Activated CD8-positive, alpha-beta memory T cell treated with anti-CD3 and anti-CD28 coated beads, Interleukin-2, amount 50 U/mL, for 4 hours (primary cell): ENCODE results near the gene DCP1A.
"Not testable (repeated sequence)": the region's sequence is repeated elsewhere in the genome, so short reads cannot be mapped to it uniquely, and the experiment has no call there.

Experiments
- DNase-seq: peaks from one replicate; pipeline ENCODE4 v3.0.0-alpha.2; 2020

Gene DCP1A

DNA sequence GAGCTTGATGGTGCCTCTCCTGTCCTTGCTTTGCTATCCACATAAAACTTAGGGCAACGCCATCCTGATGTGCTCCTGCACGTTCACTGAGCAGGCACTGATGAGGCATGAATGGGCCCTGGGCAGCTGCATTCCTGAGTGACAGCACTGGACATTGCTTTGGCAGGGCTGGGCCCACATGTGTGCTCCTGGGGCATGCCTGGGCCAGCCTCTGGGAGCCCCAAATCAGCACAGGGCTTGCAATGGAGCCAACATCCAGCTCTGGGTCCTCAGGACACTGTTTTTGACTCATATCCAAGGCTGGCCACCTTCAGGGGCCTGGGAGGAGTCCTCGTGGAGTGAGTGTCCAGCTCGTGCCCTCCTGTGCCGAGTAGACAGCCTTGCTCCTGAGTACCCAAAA, 85.6 kb downstream of the DCP1A start:
- DNase-seq: no peak

DNA sequence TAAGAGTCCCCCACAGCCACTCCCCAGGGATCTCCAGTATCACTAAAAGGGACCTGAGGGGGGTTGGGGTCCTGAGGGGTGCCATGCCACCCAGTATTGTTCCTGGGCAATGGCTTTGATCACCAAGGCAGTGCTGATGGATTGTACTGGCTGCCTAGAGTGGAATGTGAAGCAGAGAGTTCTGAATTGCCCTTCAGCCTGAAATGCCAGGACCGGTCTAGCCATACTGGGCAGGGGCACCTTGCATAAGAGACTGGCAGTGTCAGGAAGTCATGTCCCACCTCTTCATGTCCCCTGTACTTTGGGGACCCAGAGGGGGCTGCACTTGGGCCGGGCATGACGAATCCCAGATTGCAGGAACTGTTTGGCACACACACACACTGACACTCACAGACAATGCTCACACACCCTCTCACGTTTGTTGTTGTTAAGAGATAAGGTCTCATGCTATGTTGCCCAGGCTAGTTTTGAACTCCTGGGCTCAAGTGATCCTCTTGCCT, 87.0 kb downstream of the DCP1A start:
- no peak for DNase-seq

DNA sequence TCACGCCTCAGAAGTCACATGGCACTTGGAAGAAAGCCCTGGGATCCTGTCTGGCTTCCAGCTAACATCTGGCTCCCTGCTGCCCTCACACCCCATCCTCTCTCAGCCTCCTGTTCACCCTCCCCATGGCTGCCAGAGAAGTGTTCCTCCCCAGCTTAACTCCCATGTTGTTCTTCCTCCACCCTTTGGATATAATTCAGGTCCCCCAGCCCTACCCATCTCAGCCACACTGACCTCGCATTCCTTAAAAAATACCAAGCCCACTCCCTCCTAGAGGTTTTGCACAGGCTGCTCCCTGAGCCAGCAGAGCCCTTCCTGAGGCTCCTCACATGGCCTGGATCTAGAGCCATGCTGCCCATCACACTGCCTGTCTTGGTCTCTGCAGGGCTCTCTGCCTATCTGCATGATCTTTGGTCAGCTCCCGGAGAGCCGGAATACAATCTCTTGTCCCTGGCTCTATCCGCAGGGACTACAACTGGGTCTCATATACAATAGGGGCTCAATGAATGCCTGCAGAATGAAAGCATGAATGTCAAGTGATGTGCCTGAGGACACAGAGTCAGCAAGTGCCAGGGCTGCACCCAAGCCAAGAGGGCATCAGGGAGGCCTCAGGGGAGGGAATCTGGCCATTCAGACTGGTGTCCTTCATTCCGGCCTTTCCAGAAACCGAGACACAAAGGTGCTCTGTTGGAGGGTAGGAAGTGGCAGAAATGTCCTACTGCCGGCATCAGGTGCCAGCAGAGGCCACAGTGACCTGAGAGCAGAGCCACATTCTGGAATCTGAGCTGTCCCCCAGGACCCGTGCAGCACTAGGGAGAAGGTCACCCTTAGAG, 87.7 kb downstream of the DCP1A start:
- no peak for DNase-seq

DNA sequence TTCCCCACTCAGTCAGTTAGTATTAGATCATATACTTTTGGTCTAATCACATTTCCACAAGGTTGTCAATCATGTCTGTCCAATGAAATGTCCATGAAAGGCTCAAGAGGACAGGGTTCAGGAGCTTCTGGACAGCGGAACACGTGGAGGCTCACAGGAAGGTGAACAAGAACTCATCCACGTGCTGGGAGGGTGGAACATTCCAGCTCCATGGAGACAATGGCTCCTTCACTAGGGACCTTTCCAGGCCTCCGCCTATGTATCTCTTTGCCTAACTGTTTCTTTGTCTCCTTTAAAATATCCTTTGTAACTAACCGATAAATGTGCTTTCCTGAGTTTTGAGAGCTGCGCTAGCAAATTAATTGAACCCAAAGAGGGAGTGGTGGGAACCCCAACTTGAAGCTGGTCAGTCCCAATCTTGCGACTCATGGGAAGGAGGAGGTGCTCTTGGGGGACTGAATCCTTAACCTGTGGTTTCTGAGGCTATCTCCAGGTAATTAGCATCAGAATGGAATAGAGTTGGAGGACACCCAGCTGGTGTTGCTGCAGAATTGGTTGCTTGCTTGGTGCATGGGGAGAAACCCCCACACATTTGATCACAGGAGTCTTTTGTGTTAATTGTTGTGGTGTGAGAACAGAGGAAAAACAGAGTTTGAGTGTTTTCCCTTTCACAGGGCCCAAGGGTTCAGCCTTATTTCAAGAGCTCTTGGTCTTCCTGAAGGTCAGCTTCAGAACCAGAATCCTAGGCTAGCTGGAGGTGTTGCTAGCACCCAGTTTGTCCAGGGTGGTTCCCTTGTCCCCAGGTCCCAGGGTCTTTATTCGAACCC, 88.5 kb downstream of the DCP1A start:
- no peak for DNase-seq

DNA sequence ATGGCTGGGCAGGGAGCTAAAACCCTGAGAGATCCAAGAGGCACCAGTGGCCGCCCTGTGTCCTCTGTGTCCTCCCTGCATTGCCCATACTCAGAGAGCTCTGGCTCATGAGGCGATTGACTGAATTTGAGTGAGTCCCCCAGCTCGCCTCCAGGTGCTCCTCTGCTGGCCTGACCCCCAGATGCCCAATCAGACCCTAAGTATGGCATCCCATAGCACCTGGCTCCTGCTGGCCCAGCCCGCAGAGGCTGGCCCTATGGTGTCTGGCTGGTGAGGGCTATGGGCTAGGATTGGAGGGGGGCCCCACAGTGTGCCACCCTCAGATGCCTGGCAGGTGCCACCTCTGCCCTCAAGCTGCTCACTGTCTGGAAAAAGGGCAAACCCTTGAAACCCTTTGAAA, 89.9 kb downstream of the DCP1A start:
- no peak for DNase-seq

DNA sequence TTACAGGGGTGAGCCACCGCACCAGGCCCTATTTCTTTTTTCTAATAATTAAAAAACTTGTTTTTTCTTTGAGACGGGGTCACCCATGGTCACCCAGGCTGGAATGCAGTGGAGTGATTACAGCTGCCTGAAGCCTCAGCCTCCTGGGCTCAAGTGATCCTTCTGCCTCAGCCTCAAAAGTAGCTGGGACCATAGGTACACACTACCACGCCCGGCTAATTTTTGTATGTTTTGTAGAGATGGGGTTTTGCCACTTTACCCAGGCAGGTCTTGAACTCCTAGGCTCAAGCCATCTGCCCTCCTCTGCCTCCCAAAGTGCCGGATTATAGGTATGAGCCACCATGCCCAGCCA, 90.7 kb downstream of the DCP1A start:
- no peak for DNase-seq

DNA sequence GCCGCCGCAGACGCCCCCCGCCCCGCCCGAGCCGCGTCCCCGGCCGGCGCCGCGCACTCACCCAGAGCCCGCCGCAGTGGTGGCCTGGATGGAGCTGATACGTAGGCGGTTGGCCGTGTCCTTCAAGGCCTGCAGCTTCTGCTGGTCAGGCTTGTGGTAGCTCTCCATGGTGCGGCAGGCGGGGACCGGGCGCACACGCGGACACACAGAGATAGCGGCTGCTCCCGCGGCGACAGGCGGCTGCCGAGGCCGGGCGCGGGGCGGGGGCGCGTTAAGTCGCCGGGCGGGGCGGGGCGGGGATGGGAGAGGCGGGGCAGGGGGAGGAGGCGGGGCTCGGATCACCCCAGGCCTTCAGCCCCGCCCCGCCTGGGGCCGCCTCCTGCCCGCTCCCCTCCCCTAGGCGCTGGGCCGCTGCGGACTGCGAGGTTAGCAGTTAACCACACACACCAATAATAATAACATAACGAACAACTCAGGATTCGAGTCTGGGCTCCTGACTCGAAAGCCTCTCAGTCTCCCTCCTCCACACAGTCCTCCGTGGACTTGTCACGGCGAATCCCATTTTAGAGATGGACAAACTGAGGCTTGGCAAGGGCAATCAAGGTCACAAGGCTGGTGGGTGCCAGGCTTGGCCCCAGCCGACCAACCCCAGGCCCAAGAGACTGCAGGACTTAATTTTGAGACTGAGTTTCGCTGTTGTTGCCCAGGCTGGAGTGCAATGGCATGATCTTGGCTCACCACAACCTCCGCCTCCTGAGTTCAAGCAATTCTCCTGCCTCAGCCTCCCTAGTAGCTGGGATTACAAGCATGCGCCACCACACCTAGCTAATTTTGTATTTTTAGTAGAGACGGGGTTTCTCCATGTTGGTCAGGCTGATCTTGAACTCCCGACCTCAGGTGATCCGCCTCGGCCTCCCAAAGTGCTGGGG, 91.3 kb downstream of the DCP1A start, which contains the start of gene TKT:
TSS of gene TKT (minus strand) at position 248 of the 929 bp plus-strand sequence. CDS start at position 168, 80 bp downstream.
- peak; percentile 79 for DNase-seq

DNA sequence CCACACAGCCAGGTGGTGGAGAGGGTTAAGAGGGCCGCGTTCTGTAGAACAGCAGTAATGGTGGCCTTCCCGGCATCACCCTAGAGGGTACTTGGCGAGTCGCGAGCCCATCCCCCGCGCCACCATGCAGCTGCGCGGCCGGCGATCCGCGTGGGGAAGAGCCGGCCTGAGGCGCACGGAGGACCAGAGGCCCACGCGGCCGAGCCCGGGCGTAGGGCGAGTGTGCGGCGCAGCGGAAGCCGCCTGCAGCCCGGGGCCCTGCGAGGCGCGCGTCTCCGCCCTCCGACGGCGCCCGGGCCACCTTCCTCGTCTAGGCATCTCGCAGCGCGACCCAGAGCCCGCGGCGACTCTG, 91.9 kb downstream of the DCP1A start:
- peak; percentile 38 for DNase-seq

DNA sequence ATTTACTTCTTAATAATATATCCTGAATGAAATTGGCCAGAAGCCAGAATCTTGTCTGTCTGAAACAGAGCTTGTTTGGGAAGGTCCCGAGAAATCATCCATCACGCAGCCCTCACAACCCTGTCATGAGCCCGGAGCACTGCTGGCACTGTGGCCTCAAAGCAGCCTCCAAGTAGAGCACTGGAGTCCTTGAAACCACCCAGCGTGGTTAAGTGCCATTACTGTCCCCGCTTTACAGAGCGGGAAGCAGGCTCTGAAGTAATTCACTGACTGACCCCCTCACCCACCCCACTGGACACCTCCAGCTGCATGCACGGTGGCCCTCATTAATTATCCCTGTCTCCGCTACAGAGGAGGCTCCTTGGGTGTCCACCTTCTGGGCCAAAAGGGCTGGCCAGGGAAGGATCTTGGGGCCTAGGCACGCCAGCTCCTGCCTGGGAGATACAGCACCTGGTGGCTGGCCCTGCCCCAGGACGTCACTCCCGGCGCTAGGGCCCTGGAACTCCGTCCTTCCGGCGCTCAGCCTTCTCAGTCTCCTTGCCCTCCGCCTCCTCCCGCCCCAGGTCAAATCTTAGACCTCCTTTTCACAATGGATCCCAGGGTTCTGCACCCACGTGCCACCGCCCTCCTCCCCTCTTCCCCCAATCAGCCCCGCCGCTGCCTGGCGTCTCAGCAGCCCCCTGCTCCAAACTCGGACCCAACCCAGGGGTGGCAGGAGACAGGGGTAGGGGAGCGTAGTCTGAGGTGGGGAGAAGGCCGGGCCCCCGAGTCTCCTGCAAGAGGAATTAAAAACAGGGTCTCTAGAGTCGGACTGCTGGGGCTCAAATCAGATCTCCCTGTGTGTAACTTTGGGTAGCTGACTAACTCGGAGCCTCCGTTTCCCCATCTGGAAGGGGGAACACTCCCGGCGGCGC, 92.6 kb downstream of the DCP1A start:
- DNase-seq: peak; percentile 43

DNA sequence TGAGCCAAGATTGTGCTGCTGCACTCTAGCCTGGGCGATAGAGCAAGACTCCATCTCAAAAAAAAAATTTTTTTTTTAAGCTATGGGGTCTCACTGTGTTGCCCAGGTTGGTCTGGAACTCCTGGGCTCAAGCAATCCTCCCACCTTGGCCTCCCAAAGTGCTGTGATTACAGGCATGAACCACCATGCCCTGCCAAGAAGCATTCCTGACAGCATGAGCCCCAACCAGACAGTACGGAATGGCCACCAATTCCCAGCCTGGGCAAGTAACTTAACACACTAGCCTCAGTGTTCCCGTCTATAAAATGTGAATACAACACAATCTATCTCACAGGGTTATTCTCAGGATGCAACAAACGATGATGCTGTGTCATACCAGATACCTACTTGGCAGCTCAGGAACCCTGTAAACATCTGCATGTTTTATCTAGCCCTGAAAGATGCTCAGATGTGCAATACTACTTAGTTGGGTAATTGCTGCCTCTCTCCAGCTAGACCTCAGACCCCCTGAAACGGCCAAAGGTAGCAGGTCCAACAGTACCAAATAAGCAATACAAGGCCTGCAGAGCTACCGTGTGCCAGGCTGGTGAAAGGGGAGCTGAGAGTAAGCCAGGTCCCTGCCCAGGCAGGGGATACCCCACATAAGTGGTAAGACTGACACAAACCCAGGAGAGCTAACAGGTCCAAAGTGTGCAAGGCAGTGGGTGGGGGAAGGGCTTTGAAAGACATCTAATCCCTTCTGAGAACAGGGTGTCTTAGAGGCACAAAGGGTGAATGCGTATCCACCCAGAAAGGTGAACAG, 93.4 kb downstream of the DCP1A start:
- DNase-seq: no peak

DNA sequence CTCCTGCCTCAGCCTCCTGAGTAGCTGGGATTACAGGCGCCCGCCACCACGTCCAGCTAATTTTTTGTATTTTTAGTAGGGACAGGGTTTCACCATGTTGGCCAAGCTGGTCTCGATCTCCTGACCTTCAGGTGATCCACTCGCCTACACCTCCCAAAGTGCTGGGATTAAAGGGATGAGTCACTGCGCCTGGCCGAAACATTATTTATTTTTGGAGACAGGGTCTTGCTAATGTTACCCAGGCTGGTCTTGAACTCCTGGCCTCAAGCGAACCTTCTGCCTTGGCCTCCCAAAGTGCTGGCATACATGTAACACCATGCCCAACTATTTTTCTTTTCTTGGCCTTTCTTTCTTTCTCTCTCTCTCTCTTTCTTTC, 94.4 kb downstream of the DCP1A start:
- not testable (repeated sequence) for DNase-seq

DNA sequence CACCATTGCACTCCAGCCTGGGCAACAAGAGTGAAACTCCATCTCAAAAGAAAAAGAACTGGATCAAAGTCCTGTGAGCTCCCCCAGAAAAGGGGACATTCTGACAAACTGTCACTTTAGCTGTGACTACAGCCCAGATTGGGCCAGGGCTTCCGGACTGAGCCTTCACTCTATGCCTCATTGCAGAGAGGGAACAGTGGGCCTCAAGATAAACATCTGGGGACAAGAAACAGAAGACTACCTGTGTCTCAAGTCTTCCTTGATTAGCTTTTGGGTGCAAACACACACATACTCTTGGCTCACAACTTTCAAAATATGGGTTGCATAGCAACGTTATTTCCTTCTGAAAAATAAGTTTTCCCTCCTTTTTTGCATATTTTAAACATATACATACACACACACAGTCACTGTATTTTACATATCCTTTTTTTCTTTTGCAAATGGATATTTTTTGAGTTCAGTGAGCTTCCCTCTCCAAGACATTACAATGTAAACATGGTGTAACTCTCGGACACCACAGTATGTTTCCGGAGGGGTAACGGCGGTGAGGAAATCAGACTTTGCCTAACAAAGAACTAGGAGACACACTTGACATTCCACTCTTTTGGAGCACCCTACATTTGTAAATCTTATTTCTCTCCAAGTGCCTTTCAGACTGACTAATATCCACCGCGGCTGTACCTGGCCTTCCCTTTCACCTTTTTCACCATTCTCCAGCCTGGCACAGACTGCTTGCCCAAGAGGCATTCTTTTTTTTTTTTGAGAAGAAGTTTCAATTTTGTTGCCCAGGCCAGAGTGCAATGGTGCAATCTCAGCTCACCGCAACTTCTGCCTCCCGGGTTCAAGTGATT, 95.0 kb downstream of the DCP1A start:
- DNase-seq: no peak

DNA sequence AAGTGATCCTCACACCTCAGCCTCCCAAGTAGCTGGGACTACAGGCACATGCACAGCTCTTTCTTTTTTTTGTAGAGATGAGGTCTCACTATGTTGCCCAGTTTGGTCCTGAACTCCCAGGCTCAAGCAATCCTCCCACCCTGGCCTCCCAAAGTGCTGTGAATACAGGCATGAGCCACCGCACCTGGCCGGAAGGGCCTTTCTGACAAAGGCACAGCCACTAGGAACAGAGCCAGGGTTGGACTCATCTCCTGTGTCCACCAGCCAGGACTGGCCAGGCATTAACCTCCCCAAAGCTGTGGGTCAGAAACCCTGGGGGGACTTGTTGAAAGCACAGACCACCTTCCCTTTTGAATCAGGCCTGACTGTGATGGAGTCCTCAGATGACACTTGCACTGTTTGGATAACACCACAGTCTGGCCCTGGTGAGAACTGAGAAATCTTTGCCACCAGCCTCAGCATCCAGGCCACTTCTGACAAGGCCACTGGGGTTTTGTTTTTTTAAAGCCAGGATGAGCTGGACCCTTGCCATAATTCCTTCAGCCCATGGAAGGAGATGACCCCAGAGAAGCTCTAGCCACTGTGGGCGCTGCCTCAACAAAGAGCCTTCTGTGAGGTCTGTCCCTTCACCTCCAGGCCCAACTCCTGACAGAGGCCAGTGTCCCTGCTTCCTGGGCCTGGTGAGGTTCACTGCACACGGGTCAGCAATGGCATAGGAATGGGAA, 96.3 kb downstream of the DCP1A start:
- DNase-seq: no peak

DNA sequence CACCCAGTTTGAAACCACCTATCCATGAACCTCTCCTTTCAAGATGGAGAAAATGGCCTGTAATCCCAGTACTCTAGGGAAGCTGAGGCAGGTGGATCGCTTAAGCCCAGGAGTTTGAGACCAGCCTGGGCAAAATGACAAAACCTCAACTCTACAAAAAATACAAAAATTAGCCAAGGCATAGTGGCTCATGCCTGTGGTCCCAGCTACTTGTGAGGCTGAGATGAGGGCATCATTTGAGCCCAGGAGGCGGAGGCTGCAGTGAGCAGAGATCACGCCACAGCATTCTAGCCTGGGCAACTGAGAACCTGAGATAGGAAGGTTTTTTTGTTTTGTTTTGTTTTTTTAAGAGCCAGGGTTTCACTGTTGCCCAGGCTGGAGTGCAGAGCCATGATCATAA, 96.9 kb downstream of the DCP1A start:
- no peak for DNase-seq

DNA sequence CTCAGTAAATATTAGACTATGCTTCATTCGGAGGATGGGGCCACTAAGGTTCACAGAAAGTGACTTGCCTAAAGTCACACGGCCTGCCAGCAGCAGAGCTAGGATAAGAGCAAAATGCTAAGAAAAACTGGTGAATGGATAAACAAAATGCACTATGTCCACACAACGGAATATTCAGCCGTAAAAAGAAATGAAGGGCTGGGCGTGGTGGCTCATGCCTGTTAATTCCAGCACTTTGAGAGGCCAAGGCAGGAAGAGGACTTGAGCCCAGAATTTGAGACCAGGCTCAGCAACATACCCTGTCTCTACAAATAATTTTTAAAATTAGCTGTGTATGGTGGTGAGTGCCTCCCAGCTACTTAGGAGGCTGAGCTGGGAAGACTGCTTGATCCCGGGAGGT, 99.2 kb downstream of the DCP1A start:
- no peak for DNase-seq

DNA sequence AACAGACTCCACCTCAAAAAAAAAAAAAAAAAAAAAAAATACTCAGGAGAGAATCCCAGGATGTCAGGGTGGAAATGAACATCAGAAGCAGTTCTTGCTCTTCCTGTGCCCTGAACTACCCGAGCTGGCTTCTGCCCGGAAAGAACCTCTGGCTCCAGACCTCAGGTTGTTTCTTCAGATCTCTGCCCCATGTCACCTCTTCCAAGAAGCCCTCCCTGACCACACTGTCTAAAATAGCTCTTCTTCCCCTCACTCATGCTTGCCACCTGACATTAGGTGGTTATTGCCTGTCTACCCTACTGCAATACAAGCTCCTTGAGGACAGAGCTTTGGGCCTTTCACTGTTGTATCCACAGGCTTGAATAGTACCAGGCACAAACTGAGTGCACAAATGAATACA, 99.7 kb downstream of the DCP1A start:
- no peak for DNase-seq

DNA sequence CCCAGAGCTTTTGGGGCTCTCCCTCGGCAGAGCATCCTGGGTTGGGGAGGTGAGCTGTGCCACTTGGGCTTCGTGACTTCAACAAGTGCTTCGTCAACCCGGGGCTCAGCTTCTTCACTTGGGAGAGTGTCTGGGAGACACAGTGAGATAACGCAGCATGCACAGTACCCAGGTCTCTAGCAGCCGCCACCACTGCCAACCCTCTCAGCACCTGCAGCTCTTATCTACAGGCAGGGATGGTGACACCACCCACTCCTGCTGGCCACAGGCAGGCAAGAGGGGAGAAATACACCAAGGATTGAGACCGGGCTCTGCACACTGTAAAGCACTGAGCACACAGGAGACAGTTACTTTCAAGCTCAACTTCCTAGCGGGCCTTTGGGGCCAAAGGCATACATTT, 103.1 kb downstream of the DCP1A start:
- DNase-seq: no peak

DNA sequence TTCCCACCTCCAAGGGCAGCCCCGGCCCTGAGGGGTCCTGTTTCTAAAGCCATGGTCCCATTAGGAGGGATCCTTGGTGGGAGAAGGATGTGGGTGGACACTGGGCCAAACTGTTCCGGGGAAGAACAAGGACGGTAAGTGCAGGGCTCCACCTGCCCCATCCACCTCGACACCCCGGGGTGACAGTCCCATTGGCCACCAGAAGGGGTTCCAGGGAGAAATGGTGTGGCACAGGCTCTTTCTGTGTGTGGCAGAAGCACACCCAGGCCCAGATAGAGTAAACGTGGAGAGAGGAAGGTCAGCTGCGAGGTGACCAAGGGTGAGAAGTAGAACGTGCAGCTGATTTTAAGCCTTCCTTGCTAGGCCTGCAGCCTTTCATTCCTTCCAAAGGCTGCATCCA, 103.6 kb downstream of the DCP1A start:
- no peak for DNase-seq

DNA sequence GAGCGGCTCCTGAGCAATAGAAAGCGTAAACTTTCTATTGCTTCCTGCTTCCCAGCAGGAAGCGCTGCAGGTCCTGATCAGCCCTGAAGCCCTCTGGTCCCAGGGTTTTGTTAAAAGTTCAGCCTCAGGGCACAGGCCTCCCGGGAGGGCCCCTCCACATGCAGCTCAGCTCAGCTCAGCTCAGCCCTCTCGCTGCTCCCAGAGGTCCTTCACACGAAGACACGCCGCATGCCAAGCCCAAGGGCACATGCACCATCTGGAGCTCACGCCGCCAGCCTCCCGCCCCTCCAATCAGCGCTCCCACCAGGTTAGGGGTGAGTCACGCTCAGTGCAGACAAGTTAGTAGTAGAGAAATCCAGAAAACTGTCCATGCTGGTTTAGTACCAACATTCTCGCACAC, 104.2 kb downstream of the DCP1A start:
- no peak for DNase-seq
